B cell (primary cell): Measurements from ENCODE around the gene MLF2.

Experiments used
- CTCF ChIP-seq: fragments of 200-600 bp; IDR thresholded peaks from one replicate; pipeline ENCODE4 v1.8.0; 2022; ENCODE audit warnings: antibody characterized with exemption, mild to moderate bottlenecking
- EZH2 ChIP-seq: IDR thresholded peaks from 2 replicates; pipeline ENCODE4 v1.6.1; 2012; ENCODE audit warnings: borderline replicate concordance, low read depth, mild to moderate bottlenecking, moderate library complexity, low read length; ENCODE audit not compliant: insufficient read depth, poor library complexity, severe bottlenecking

GRCh38 chr12:6782850-6783566 is 30.1 kb upstream of the MLF2 start:
- TF ChIP-seq CTCF (no peak), EZH2 (no peak)
